HS-27A (cell line): ENCODE results near the gene OVCH1.
A peak's percentile ranks its signal among the peaks of the same experiment; 100 is the strongest.

Experiments
- DNase-seq: peaks from one replicate; pipeline ENCODE4 v3.0.0-alpha.2; 2012; ENCODE audit warnings: low read depth, missing footprints

The OVCH1 gene

DNA sequence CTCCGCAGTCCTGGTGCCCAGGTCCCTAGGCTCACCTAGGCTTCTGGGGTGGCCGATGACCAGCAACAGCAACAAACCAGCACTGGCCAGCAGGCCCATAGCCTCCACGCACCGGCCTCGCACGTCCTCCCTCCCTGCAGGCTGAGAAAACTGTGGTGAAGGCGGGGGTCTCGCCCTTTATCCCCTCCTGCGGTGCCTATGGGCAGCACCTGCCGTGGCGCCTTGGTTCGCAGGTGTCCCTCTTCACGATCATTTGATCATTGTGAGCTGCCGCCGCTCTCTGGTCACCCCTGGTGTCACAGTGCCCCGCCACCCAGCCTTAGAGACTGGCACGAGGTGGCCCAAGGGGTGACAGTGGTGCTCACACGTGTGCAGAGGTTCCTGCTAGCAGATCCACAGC lies at the start of gene OVCH1:
Gene OVCH1, minus strand, starts transcription at position 99 of the 400 bp plus-strand sequence. Its CDS starts 0 bp downstream, at position 99.
- DNase-seq: no peak

DNA sequence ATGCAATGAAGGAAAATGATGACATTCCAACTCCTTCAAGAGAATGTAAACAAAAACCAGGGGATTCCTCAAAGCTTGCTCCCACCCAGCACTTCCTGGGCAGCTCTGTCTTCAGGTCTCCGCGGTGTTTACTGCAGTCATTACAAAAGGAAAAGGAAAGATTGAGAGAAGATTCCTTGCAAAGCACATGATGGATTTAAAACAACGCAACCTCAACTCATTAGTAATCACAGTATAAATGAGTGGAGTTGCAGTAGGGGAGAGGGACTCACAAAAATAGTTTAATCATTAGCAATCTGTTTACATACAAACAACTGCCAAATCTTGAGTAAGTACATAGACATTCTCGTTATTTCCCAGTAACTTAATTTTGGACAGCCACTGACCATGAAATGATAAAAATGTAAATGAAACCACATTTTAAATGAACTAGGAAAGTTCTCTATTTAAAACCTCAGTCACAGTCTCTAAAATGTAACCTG lies 49.7 kb upstream of the OVCH1 start:
- DNase-seq: no peak

DNA sequence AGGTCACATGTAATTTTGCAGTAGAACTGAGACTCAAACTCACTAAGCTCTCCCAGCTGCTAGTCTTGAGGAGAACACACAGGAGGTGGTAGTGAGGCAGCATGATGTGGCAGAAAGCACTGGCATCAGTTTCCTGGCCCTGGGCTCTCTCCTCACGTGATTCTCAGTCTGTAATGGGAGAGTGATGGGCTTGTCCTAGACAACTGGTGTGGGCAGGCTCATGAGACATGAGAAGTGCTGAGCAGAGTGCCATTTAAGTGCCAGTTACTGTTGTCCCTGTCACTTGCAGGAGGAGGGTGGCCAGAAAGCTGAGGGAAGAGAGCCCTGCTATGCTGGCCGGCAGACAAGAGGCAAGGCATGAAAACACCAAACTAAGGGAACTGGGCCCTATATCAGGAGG lies 48.5 kb upstream of the OVCH1 start:
- no peak for DNase-seq

DNA sequence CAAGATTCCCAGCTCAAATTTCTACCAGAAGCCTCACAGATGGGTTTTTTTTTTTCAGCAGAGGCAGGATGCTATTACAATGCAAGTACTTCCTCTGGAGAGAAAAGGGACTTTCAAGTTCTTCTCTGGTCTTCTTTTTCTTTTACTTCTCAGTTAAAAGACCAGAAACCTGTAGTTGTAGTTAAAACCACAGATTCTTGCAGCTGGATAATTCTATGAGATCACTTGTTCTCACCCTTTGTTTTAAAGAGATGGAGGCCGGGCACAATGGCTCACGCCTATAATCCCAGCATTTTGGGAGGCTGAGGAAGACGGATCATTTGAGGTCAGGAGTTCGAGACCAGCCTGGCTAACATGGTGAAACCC lies 47.6 kb upstream of the OVCH1 start:
- DNase-seq: no peak

DNA sequence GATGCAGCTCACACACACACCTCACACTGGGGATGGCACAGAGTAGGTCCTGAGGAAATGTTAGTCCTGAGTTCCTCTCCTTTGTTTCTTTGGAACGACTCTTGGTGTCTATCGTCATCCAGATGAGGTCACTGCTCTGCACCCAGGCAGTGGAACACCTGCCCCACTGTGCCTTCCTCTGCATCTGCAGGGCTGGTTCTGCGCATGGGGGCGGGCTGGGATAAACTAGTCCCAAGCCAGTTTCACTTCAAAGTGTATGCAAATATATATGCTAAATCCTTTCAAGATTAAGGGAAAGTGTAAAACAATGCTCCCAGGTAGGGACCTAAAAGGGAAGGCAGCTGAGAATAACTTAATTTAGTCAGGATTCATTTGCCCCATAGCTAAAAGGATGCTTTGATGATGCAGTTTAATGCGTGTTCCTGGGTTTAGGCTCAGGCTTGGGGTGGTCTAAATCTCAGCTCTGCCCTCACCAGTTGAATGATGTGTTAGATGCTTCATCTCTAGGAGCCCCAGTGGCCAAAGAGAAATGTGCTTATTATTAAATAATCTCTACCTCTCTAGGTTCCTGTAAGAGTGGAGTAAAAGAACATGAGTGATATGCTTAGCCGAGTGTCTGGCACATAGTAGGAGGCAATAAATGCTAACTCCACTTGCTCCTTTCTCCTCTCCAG lies 47.1 kb upstream of the OVCH1 start:
- DNase-seq: no peak

- DNase-seq: no peak
These were observed 45.5 kb upstream of the OVCH1 start for GRCh38 chr12:29543036-29543435.

GRCh38 chr12:29537298-29537697 lies 39.8 kb upstream of the OVCH1 start:
- DNase-seq: no peak

DNA sequence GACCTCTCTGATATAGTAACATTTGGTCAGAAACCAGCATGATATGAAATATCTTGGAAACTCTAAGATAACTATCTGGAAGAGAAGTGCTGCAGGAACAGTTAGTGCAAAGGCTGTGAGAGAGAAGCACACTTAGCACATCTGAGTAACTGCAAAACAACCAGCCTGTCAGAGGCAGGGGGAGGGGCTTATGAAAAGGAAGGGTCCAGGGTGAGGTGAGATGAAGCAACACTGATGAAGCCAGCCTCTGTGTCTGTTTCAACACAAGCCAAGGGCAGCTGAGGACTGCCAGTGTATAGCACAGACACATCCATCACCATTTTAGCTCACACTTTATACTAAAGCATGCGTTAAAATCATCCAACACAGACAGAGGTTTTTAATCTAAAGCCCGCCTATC lies 37.4 kb upstream of the OVCH1 start:
- DNase-seq: no peak

GRCh38 chr12:29533815-29534489 lies 36.5 kb upstream of the OVCH1 start:
- no peak for DNase-seq

DNA sequence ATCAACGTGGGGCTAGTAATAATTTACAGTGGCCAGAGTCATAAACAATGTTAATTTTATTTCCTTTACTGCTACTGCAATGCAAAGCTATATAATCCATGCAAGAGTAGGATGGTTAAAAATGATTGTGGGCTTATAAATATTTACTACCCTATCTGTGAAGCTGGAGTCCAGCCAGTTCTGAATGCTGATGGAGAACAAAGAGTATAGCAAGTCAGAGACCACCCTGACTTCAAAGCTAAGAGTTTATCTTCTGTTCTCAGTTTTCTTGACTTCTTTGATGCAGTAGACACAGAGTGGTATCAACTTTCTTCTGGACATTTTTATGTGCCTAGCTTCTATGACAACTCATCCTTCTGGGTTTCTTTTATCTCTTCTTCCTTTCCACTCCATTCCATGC lies 34.0 kb upstream of the OVCH1 start:
- DNase-seq: no peak

DNA sequence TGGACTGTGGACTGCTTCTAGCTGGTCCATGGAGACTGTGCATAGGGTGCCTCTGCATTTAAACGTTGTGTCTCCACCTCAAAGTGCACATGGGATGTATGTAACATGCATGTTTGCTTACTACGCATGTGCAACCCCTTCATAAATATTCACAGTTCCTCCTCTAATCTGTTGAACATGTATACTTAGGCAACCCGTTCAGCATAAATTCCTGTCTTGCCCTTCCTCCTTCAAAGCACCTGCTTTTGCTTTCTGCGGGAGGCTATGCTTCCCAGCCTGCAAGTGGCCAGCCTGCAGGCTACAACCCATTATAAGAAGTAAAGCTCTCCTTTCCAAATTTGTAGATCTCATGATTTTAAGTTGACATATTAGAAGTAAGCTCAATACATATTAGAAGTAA lies 33.0 kb upstream of the OVCH1 start:
- no peak for DNase-seq

DNA sequence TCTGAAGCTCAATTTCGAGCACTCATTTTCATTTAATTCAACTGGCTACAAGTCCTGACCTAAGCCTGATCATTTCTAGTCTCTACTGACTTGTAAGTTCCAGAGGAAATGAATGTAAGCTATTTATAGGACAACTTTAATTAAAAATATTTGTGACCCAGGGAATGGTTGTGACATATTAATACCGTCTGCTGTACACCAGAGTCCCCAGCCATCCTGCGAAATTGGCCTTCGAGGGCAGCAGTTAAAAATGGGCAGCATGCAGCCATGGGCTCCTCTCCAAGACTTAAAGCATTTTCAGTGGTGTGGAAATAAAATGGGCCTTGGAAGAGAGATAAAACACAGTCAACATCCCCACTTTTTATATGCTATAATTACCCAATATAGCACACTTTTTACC lies 30.7 kb upstream of the OVCH1 start:
- no peak for DNase-seq

- DNase-seq: peak; percentile 88
These were observed 24.5 kb upstream of the OVCH1 start for GRCh38 chr12:29521951-29522350.

DNA sequence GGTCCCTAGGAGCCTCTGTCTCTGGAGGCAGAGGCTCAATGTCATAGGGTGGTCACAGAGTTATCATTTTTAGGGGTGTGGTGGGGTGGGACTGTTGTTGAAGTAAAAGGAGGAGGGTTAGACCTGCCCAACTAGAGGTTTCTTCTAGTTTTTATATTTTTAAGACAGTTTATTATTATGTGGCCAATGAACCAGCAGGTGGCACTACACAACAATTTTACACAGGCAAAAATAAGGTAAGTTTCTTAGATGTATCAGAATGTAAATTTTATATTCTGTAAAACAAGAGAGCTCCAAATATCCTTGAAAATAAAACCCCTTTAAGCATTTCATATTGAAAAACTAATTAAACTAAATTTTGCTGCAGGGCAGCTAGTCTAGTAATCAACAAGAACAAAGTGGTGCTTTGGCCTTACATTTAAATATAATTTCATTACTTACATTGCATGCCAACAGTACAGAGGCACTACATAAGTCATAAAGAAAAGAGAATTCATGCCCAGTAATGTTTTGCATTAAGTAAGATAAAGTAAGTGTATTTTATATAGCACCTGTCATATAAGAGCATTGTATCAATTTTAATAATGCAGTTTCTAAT lies 22.2 kb upstream of the OVCH1 start:
- DNase-seq: peak; percentile 63

DNA sequence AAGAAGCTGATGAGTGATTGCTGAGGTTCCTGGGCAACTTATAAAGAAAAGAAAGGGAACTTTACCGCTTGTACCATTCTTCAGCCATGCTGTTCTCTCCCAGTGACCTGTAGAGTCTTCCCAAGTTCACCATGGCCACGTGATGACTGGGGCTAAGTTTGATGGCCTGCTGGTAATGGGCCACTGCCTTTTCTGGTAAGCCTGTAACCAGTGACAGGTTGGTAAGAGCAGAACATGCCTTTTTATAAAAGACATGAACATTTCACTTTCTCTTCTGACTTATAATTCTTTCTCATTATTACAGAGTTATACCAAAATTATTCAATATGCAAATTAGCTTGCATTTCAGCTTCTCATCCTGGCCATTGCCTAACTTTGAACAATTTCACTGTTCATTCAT lies 20.9 kb upstream of the OVCH1 start:
- DNase-seq: no peak

DNA sequence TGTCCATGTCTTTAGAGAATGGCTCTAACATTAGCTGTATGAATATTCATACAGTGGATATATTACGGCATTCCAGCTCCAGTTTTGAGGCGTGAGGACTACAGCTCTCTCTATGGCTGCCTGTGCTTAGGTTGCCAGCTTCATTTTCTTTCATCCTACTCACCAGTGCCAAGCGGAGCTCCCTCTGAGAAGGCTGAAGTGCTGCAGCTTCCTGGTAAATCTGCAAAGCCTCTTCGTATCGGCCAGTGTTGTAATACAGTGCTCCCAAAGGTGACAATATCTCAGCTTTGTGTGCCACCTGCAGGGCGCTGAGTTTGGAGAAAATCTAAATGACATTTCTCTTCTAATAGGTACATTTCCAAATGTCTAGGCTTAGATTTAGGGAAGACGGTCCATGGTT lies 19.8 kb upstream of the OVCH1 start:
- DNase-seq: no peak

DNA sequence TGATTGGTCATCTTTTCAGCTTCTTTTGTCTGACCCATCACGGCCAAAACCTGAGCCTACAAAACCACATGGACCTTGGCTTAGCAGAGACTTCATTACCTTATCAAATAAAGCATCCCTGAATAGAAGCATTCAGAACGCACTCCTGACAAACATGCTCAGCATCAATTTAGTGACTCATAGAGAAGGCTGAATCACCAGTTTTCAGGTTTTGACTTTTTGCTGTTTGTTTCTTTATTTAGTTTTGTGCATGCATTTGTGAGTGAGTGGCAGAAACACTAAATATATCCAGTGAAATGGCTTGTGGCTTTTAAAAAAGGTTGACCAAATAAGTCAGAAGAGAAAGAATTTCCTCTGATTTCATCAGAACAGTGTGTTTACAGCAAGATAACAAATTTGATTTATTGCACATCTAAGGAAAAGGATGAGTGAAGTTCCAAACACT lies 19.0 kb upstream of the OVCH1 start:
- peak; percentile 24 for DNase-seq

- no peak for DNase-seq
These were observed 13.2 kb upstream of the OVCH1 start for GRCh38 chr12:29510591-29511185.

DNA sequence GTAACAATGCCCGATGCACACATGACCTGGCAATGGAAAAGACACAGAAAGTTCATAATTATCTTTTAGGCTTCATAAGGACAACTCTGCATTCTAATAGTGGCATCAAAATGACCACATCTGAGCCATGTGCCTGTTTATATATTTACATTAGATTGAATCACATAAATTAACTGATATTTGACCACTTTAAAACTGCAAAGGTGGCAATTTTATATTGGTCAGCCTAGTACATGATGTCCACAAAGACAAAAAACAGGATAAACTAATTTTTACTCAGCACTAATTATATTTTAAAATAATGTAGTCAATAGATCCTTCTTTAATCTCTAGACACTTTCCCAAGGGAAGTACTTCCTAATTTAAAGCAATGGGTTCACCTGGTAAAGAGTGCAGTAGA lies 12.0 kb upstream of the OVCH1 start:
- no peak for DNase-seq

GRCh38 chr12:29508949-29509348 lies 11.5 kb upstream of the OVCH1 start:
- DNase-seq: no peak

- DNase-seq: no peak
These were observed 7.6 kb upstream of the OVCH1 start for GRCh38 chr12:29505122-29505521.

GRCh38 chr12:29503283-29503682 lies 5.8 kb upstream of the OVCH1 start:
- DNase-seq: no peak

DNA sequence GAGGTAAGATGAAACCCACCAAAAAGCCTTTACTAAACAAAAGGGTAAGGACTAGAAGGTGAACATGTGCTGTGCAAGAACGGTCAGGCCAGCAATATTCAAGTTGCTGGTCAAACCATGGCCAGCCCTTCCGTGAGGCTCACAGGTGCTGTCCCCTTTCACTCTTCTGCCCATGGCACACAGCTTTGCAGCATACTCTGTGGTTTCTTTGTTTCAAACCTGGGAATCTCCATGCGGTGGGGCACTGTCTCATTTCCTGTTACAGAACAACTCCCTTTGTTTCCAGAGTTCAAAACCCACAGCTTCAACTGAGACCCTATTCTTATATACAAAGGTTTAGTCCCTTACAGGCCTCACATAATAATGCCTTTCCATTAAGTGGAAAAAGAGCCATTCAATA lies 1.7 kb upstream of the OVCH1 start:
- no peak for DNase-seq
